Measurements from ENCODE around the gene LLGL2. TPM values are rescaled to one million over a fixed set of nuclear protein-coding genes. Genes with fewer than 3 reads are reported as not detected.

LLGL2 gene
- total RNA-seq, 4 donors from 2014 or later: 326 to 1,573 (median 641) TPM

DNA sequence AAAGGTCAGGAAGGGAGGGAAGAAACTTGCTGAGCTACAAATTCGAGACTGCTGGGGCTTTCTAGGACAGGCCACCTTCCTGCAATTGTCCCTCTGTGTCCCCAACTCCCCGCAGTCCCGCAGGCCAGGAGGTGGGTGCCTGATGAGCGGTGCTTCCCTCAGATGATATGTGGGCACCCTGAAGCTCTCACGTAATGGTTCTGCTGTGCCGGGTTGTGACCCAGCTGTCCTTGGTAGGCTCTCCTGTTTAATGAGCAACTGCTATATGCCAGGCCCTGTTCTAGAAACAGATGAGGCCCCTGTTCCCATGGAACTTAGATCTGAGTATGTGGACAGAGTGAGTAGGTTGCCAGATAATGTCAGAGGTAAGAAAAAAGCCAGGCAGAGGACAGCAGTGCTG lies 40.1 kb downstream of the LLGL2 start:
- H3K4me1 ChIP-seq: no peaks in the 10 kb centered on the region
- 90% methylated on average over 6 of the region's 6 CpGs; no CpG with 5 or more reads in 1 of the 2 donors for WGBS, 2 donors (ENCODE audit: low coverage in 1 of 2)
- DNase-seq: no peak
- no peaks in the 10 kb centered on the region for H3K27me3 ChIP-seq
- TF ChIP-seq POLR2A (IDR thresholded peaks at IDR 0.05) (no peak), EP300 (IDR thresholded peaks at IDR 0.05; ENCODE audit: low read depth) (no peak), POLR2AphosphoS5 (IDR thresholded peaks at IDR 0.05) (no peak)
- TF ChIP-seq, protein P1, sequence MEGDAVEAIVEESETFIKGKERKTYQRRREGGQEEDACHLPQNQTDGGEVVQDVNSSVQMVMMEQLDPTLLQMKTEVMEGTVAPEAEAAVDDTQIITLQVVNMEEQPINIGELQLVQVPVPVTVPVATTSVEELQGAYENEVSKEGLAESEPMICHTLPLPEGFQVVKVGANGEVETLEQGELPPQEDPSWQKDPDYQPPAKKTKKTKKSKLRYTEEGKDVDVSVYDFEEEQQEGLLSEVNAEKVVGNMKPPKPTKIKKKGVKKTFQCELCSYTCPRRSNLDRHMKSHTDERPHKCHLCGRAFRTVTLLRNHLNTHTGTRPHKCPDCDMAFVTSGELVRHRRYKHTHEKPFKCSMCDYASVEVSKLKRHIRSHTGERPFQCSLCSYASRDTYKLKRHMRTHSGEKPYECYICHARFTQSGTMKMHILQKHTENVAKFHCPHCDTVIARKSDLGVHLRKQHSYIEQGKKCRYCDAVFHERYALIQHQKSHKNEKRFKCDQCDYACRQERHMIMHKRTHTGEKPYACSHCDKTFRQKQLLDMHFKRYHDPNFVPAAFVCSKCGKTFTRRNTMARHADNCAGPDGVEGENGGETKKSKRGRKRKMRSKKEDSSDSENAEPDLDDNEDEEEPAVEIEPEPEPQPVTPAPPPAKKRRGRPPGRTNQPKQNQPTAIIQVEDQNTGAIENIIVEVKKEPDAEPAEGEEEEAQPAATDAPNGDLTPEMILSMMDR (IDR thresholded peaks at IDR 0.05): no peak
- in situ Hi-C loops (cut with MboI; ENCODE audit: low pct_ligation_motif_present in 1 of 4, low pct_unique_long_range_greater_than_20kb in 1 of 4, low sequenced_read_pairs in 3 of 4) (no loop called here), intact Hi-C loops (cut with DNase I; ENCODE audit: low total_unique reads) (no loop called here)
- H3K27ac ChIP-seq: no peak overlapping the region
- H3K36me3 ChIP-seq: peaks cover 0 to 31% (median 0%) of the 10 kb centered on the region in 4 donors
- no peaks in the 10 kb centered on the region for H3K9me3 ChIP-seq
- H3K4me3 ChIP-seq: no peak overlapping the region

DNA sequence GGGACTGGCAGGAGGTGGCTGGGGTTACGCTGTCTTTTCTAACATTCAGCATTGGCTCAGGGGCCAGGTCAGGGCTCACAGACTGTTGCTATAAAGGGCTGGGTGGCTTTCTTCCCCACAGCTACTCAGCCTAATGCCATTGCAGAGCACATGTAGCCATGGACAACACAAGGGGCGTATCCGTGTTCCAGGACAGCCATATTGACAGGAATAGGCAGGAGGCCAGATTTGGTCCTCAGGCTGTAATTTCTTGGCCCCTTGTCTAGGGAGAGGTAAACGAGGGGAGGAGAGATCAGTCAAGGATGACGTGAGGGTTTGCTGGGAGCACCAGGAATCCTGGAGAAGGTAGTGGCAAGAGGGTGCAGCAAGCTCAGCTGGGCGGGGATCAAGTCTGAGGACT lies 40.9 kb downstream of the LLGL2 start:
- H3K4me3 ChIP-seq: no peak overlapping the region
- H3K4me1 ChIP-seq: no peaks in the 10 kb centered on the region
- intact Hi-C loops (cut with DNase I; ENCODE audit: low total_unique reads): no loop called here
- TF ChIP-seq POLR2AphosphoS5 (IDR thresholded peaks at IDR 0.05) (no peak), EP300 (IDR thresholded peaks at IDR 0.05; ENCODE audit: low read depth) (no peak), POLR2A (IDR thresholded peaks at IDR 0.05) (no peak)
- TF ChIP-seq, protein P1 (IDR thresholded peaks at IDR 0.05): no peak
- WGBS, 2 donors (ENCODE audit: low coverage in 1 of 2): 84% methylated on average over 6 of the region's 6 CpGs; no CpG with 5 or more reads in 1 of the 2 donors
- H3K27ac ChIP-seq: no peak overlapping the region
- H3K36me3 ChIP-seq: peaks cover 0 to 38% (median 0%) of the 10 kb centered on the region in 4 donors
- in situ Hi-C loops (cut with MboI; ENCODE audit: low pct_ligation_motif_present in 1 of 4, low pct_unique_long_range_greater_than_20kb in 1 of 4, low sequenced_read_pairs in 3 of 4): no loop called here
- H3K27me3 ChIP-seq: no peaks in the 10 kb centered on the region
- no peak for DNase-seq
- H3K9me3 ChIP-seq: no peaks in the 10 kb centered on the region

DNA sequence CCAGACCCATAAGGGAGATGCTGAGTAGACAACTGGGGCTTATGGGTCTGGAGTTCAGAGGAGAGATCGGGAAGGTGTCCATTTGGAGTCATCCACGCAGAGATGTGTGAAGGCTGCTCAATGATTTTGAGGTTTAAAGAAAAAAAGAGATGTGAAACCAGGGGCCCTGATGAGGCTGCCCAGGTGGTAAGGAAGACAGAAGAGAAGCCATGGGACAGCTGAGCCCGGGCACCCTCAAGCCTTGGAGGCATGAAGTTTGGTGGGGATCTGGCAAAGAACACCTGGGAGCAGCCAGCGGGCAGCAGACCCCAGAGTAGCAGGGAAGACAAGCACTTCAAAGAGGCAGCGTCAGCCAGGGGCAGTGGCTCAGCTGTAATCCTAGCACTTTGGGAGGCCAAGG lies 41.3 kb downstream of the LLGL2 start:
- Histone ChIP-seq H3K27ac (no peak overlapping the region), H3K4me1 (no peaks in the 10 kb centered on the region), H3K4me3 (no peak overlapping the region), H3K36me3 (peaks cover 0 to 41% (median 0%) of the 10 kb centered on the region in 4 donors), H3K27me3 (no peaks in the 10 kb centered on the region), H3K9me3 (no peaks in the 10 kb centered on the region)
- 60 to 81% methylated on average over 1 to 5 of the region's 5 CpGs for whole genome bisulfite sequencing, 2 donors (ENCODE audit: low coverage in 1 of 2)
- DNase-seq: no peak
- in situ Hi-C loops (cut with MboI; ENCODE audit: low pct_ligation_motif_present in 1 of 4, low pct_unique_long_range_greater_than_20kb in 1 of 4, low sequenced_read_pairs in 3 of 4) (no loop called here), intact Hi-C loops (cut with DNase I; ENCODE audit: low total_unique reads) (no loop called here)
- TF ChIP-seq POLR2A (IDR thresholded peaks at IDR 0.05) (no peak), EP300 (IDR thresholded peaks at IDR 0.05; ENCODE audit: low read depth) (no peak), POLR2AphosphoS5 (IDR thresholded peaks at IDR 0.05) (no peak)
- TF ChIP-seq, protein P1 (IDR thresholded peaks at IDR 0.05): no peak

DNA sequence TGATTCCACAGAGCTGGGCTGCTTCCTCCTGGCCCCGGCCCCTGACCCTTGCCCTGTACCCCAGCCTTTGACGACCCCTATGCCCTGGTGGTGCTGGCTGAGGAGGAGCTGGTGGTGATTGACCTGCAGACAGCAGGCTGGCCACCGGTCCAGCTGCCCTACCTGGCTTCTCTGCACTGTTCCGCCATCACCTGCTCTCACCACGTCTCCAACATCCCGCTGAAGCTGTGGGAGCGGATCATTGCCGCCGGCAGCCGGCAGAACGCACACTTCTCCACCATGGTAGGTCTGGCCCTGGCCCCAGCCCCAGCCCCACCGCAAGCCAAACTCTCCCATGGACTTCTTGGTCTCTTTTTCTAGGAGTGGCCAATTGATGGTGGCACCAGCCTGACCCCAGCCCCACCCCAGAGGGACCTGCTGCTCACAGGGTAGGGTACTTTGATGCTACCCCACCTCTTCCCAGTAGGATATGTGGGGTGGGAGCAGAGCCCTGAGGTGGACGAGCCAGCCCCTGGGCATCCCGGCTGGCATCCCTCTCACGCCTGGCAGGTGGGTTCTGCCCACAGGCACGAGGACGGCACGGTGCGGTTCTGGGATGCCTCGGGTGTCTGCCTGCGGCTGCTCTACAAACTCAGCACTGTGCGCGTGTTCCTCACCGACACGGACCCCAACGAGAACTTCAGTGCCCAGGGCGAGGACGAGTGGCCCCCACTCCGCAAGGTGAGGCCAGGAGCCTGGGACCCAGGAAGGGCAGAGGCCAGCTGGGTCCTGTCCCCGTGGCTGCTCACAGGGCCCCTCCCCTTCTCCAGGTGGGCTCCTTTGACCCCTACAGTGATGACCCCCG lies 43.1 kb downstream of the LLGL2 start:
- 90% methylated on average over 25 of the region's 31 CpGs; no CpG with 5 or more reads in 1 of the 2 donors for WGBS, 2 donors (ENCODE audit: low coverage in 1 of 2)
- Histone ChIP-seq H3K4me1 (peaks cover 0 to 2% (median 0%) of the 10 kb centered on the region in 4 donors), H3K9me3 (no peaks in the 10 kb centered on the region), H3K27ac (no peak overlapping the region), H3K27me3 (no peaks in the 10 kb centered on the region), H3K36me3 (peaks cover 0 to 36% (median 0%) of the 10 kb centered on the region in 4 donors), H3K4me3 (no peak overlapping the region)
- no peak for DNase-seq
- in situ Hi-C loops (cut with MboI; ENCODE audit: low pct_ligation_motif_present in 1 of 4, low pct_unique_long_range_greater_than_20kb in 1 of 4, low sequenced_read_pairs in 3 of 4) (no loop called here), intact Hi-C loops (cut with DNase I; ENCODE audit: low total_unique reads) (no loop called here)
- no peak for TF ChIP-seq POLR2AphosphoS5 (IDR thresholded peaks at IDR 0.05)
- TF ChIP-seq, protein P1 (IDR thresholded peaks at IDR 0.05): no peak
- no peak for TF ChIP-seq EP300 (IDR thresholded peaks at IDR 0.05; ENCODE audit: low read depth)
- TF ChIP-seq POLR2A (IDR thresholded peaks at IDR 0.05): no peak

All from transverse colon (tissue), 4 donors.